Dendritic cell treated with granulocyte-macrophage colony-stimulating factor and Interleukin-4, amounts not matched to agents 40 ng/mL and 50 ng/mL, for 4 days (primary cell): ENCODE measurements around the gene CERK.
"Not testable (repeated sequence)": the region's sequence is repeated elsewhere in the genome, so short reads cannot be mapped to it uniquely, and the experiment has no call there.

Experiments
- H3K27ac Mint-ChIP-seq: one replicate; pipeline ENCODE4 v1.8.0; 2022; ENCODE audit warnings: mild to moderate bottlenecking, mixed read lengths
- H3K27me3 Mint-ChIP-seq: one replicate; pipeline ENCODE4 v1.8.0; 2022; ENCODE audit warnings: mild to moderate bottlenecking, mixed read lengths
- H3K36me3 Mint-ChIP-seq: one replicate; pipeline ENCODE4 v1.8.0; 2022; ENCODE audit warnings: low read depth, mixed read lengths
- H3K4me1 Mint-ChIP-seq: one replicate; pipeline ENCODE4 v1.8.0; 2022; ENCODE audit warnings: low read depth, mixed read lengths
- H3K4me3 Mint-ChIP-seq: one replicate; pipeline ENCODE4 v1.8.0; 2022; ENCODE audit warnings: mild to moderate bottlenecking, moderate library complexity, mixed read lengths
- H3K9me3 Mint-ChIP-seq: one replicate; pipeline ENCODE4 v1.8.0; 2022; ENCODE audit warnings: mixed read lengths
- intact Hi-C: fragments of 100-400 bp; cut with micrococcal nuclease; formaldehyde crosslinking; loops from one replicate; pipeline ENCODE4 v1.15.0; 2022

CERK gene

DNA sequence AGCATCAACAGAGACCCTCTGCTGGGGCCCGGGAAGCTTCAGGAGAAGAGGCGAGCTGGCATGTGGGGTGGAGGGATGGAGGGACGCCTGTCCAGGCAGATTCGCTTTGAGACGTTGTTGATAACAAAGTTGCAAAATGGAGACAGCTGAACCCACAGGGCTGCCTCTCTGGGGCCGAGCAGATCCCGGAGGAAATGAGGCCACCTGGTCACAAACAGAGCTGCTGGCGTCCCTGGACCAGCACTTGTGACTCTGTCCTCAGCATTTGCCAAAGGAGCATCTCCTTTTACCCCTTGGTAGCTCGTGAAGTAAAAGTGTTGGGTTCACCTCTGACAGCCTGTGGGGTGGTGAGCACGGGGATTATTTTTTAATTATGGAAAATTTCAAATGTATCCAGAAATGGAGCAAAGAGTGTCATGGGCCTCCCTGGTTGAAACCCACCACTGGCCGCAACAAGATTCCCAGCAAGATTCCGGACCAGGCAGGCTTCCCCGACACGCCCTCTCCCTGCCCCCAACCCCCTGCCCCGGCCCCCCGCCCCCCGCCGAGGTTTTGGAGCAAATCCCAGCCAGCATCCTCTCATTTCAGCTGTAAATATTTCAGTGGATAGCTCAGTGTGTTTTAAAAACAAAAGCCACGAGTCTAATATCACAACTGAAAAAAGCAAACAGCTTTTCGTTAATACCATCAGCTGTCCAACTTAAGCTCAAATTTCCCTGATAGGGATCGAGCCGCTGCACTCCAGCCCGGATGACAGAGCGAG lies 97.6 kb downstream of the CERK start:
- H3K4me3 Mint-ChIP-seq = no peak overlapping the region
- H3K4me1 Mint-ChIP-seq = peaks cover 43% of the 10 kb centered on the region
- no peak overlapping the region for H3K27ac Mint-ChIP-seq
- peaks cover 8% of the 10 kb centered on the region for H3K9me3 Mint-ChIP-seq
- no peaks in the 10 kb centered on the region for H3K27me3 Mint-ChIP-seq
- H3K36me3 Mint-ChIP-seq = peaks cover 95% of the 10 kb centered on the region
- intact Hi-C loops = no loop called here

DNA sequence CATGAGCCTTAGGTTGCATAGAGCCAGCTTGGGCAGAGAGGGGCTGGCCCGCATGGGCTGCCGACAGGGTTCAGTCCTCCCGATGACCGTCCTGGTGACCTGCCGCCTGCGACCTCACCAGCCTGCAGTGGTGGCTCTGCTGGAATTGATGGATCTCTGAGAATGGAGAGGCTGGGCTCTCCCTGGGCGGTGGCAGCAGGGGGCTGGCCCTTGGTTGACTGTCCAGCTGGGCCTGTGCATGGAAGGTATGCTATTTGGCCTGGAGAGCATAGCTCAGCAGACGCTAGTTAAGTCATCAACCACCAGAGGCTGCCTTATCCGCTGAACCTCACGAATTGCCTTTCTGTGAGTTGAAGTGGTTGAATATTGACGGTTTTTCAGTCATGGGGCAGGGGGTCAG lies 98.2 kb downstream of the CERK start:
- peaks cover 43% of the 10 kb centered on the region for H3K4me1 Mint-ChIP-seq
- peaks cover 8% of the 10 kb centered on the region for H3K9me3 Mint-ChIP-seq
- no peaks in the 10 kb centered on the region for H3K27me3 Mint-ChIP-seq
- H3K4me3 Mint-ChIP-seq = no peak overlapping the region
- peaks cover 89% of the 10 kb centered on the region for H3K36me3 Mint-ChIP-seq
- intact Hi-C loops = no loop called here
- H3K27ac Mint-ChIP-seq = no peak overlapping the region

DNA sequence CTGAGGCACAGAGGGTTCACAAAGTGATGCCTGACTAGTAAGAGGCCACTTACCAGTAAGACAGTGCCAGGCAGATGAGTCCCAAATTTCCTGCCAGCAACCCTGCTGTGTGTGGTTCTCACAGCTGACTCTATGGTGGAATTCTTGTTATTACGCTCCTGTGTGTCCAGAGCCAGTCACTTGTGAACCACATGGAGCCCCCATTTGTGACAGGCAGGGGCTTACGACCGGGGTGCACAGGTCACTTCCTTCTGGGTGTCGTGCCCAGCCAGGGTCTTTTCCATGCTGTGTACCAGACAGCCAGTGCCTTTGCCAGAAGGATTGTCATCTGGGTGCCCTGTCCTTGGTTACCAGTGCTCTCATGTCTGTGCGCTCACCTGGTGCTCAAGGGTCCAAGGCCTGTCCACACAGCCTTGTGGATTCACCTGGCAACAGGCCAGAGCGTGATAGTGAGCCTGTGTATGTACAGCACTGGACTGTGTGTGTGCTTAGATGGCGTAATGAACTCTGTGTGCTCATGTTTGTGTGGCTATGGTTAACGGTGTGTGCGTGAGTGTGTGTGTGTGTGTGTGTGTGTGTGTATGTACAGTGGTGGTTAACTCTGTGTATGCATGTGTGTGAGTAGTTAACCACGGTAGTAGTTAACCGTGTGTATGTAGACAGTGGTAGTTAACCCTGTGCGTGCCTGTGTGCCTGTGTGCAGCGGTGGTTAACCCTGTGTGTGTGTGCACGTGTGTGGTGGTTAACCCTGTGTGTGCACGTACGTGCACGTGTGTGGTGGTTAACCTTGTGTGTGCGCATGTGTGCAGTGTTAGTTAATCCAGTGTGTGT lies 99.2 kb downstream of the CERK start:
- Mint-ChIP-seq H3K4me1 (peaks cover 46% of the 10 kb centered on the region), H3K4me3 (no peak overlapping the region), H3K9me3 (peaks cover 8% of the 10 kb centered on the region), H3K27me3 (no peaks in the 10 kb centered on the region), H3K36me3 (peaks cover 86% of the 10 kb centered on the region), H3K27ac (no peak overlapping the region)
- intact Hi-C loops = no loop called here

DNA sequence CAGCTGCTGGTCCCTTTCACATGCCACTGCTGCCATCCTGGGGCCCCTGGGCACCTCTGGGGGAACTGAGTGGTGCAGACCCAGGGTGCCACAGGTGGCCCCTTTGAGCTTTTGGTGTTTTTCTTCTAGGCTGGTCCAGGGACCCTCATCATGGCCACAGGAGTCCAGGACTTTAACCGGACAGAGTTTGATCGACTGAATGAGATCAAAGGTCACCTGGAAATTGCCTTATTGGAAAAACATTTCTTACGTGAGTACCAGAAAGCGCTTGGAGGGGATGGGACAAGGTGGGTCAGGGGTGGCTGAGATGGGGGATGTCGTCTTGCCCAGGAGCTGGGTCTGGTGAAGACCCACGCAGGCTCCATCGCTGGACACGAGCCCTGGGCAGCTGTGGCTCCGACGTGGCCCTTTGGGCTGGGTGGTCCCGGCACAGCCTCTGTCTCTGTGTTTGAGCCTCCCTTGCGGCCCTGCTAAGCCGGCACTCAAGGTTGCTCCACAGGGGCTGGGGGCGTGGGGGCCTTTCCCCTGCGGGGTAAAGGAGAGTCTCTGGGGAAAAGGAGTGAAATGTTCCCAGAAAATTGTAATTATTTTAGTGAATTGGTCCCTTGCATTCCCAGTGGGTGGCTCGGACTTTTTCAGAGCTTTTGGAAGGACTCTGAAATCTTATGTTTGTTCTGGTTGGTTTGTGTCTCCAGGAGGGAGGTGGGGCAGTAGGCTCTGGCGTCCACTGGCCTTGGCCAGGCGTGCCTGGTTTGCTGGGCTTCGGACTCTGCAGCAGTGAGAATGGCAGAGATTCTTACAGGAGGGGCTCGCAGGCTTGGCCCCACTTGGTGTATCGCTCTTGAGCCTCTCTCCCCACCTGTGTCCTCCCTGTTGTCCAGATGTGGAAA lies 100.1 kb downstream of the CERK start:
- Mint-ChIP-seq H3K27ac (no peak overlapping the region), H3K4me1 (peaks cover 47% of the 10 kb centered on the region), H3K4me3 (no peak overlapping the region), H3K36me3 (peaks cover 86% of the 10 kb centered on the region), H3K27me3 (no peaks in the 10 kb centered on the region), H3K9me3 (peaks cover 2% of the 10 kb centered on the region)
- intact Hi-C loops = no loop called here

DNA sequence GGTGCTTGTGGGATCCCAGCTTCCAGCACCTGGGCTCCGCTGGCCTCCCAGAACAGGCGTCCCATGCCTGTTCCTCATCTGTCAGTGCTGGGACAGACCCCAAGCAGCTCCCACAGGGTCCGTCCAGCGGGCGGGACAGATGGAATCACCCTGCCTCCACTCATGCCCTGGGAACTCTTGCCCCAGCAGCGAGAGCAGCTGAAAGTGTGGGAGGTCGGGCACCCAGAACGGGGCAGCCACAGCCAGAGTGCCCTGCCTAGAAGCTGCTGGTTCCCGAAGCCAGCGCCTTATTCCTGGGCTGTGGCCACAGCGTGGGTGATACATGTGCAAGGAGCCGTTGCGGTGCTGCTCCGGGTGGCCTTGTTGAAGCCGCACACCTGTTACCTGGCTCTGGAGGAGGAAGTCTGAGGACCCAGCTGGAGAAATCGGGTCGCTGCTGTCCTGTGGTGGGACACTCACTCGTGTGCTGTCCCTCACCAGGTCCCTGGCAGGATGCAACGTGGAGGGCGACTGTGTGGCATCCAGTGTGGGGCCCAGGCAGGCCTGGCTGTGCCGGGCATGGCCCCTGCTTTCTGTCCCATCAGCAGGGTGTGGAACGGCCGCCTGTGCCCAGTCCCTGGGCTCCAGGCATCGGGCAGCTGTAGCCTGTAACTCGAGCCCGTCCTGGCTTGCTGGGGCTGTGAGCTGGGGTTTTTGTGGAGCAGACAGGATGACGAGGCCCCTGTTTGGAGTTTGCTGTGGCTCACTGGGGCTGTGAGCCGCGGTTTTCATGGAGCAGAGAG lies 101.6 kb downstream of the CERK start:
- H3K9me3 Mint-ChIP-seq = no peaks in the 10 kb centered on the region
- intact Hi-C loops = no loop called here
- no peak overlapping the region for H3K27ac Mint-ChIP-seq
- H3K27me3 Mint-ChIP-seq = no peaks in the 10 kb centered on the region
- peaks cover 50% of the 10 kb centered on the region for H3K4me1 Mint-ChIP-seq
- no peak overlapping the region for H3K4me3 Mint-ChIP-seq
- peaks cover 84% of the 10 kb centered on the region for H3K36me3 Mint-ChIP-seq

DNA sequence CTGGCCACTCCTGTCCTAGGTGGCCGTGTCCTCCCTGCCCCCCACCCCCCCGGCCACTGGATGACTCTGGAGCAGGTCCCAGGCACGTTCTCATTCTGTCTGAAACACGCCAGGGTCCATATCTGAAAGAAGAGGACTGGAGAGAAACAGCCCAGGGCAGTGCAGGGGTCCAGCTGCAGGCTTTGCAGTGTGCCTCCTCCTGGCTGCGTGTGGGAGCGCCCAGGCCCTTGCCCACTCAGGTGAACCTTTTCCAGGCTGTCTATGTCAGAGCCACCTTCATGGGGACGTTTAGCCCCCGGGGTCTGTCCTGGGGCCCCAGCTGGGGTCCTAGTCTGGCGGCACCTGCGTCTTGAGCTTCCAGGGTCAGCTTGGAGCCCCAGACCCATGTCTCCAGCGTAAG lies 102.3 kb downstream of the CERK start:
- H3K9me3 Mint-ChIP-seq = no peaks in the 10 kb centered on the region
- peaks cover 50% of the 10 kb centered on the region for H3K4me1 Mint-ChIP-seq
- H3K27me3 Mint-ChIP-seq = no peaks in the 10 kb centered on the region
- peaks cover 84% of the 10 kb centered on the region for H3K36me3 Mint-ChIP-seq
- no peak overlapping the region for H3K4me3 Mint-ChIP-seq
- no peak overlapping the region for H3K27ac Mint-ChIP-seq
- intact Hi-C loops = no loop called here

DNA sequence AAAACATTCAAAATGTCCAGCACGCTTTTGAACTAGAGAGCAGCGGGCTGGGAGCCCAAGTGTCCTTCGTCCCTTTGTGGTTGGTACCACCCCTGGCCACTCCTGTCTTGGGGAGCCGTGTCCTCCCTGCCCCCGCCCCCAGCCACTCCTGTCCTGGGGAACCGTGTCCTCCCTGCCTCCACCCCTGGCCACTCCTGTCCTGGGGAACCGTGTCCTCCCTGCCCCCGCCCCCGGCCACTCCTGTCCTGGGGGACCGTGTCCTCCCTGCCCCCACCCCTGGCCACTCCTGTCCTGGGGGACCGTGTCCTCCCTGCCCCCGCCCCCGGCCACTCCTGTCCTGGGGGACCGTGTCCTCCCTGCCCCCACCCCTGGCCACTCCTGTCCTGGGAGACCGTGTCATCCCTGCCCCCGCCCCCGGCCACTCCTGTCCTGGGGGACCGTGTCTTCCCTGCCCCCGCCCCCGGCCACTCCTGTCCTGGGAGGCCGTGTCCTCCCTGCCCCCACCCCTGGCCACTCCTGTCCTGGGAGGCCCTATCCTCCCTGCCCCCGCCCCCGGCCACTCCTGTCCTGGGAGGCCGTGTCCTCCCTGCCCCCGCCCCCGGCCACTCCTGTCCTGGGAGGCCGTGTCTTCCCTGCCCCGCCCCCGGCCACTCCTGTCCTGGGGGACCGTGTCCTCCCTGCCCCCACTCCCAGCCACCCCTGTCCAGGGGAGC lies 102.9 kb downstream of the CERK start:
- Mint-ChIP-seq H3K36me3 (peaks cover 85% of the 10 kb centered on the region), H3K4me1 (peaks cover 50% of the 10 kb centered on the region)
- H3K27me3 Mint-ChIP-seq, intact Hi-C loops, H3K27ac Mint-ChIP-seq, H3K4me3 Mint-ChIP-seq, H3K9me3 Mint-ChIP-seq: not testable (repeated sequence)
